Activated naive CD4-positive, alpha-beta T cell treated with anti-CD3 and anti-CD28 coated beads, Interleukin-2, amount 10 ng/mL, durations not matched to agents 7 days and 5 days (primary cell): ENCODE data around the gene NR3C1.

ENCODE experiments used
- CTCF ChIA-PET: fragments of 350-600 bp; sonication (Branson Sonifier 250); formaldehyde crosslinking; loops from one replicate; lab custom pipeline; 2021; ENCODE audit warnings: antibody characterized with exemption; lab: Charles Lee
- DNase-seq: peaks from one replicate; pipeline ENCODE4 v3.0.0-alpha.2; 2020
- H3K27ac Mint-ChIP-seq: one replicate; pipeline ENCODE4 v1.8.0; 2021; ENCODE audit warnings: mild to moderate bottlenecking, moderate library complexity, mixed read lengths
- H3K27me3 Mint-ChIP-seq: one replicate; pipeline ENCODE4 v1.8.0; 2021; ENCODE audit warnings: mild to moderate bottlenecking, mixed read lengths
- H3K36me3 Mint-ChIP-seq: one replicate; pipeline ENCODE4 v1.8.0; 2021; ENCODE audit warnings: mixed read lengths
- H3K4me1 Mint-ChIP-seq: one replicate; pipeline ENCODE4 v1.8.0; 2021; ENCODE audit warnings: mixed read lengths
- H3K4me3 Mint-ChIP-seq: one replicate; pipeline ENCODE4 v1.8.0; 2021; ENCODE audit warnings: mild to moderate bottlenecking, moderate library complexity, mixed read lengths
- H3K9me3 Mint-ChIP-seq: one replicate; pipeline ENCODE4 v1.8.0; 2021; ENCODE audit warnings: mixed read lengths

Gene NR3C1

DNA sequence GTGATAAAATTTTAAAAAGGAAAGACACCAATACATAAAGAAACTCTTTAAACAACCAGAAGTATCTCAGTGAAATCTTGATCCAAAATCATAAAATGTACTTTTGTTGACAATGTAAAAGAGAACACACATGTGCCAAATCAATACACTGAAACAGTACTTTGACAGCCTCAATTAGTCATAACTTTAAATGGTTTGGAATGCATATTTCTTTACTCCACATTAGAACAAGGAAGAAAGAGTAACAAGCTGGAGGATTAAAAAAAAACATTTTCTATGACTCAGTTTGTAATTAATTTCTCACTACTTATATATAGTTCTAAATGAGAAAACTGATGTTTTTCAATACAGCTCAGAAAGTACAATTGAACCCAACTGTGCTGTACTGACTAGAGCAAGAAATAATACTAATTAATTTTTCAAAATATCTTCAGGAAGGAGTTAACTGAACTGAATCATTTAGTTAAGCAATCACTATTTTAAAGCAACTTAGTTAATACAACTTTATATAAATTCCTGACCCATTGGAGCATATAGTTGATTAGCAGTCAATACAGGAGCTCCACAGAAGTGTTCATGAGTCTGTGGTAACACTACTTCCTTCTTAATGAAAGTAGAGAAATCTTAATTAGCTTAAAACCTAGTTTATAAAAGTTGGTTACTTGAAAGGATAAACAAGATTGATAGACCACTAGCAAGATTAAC, 101.0 kb downstream of the NR3C1 start:
- no peak overlapping the region for H3K27ac Mint-ChIP-seq
- no peak for DNase-seq
- CTCF ChIA-PET = interaction anchor here (0.6 kb wide), 1 partner anchor 20 kb away, joined by 3 read pairs; no protein-coding TSS in a partner anchor
- peaks cover 60% of the 10 kb centered on the region for H3K36me3 Mint-ChIP-seq
- H3K4me1 Mint-ChIP-seq = no peaks in the 10 kb centered on the region
- H3K27me3 Mint-ChIP-seq = no peaks in the 10 kb centered on the region
- no peak overlapping the region for H3K4me3 Mint-ChIP-seq
- peaks cover 4% of the 10 kb centered on the region for H3K9me3 Mint-ChIP-seq

- no peaks in the 10 kb centered on the region for H3K27me3 Mint-ChIP-seq
- H3K9me3 Mint-ChIP-seq = no peaks in the 10 kb centered on the region
- H3K36me3 Mint-ChIP-seq = peaks cover 44% of the 10 kb centered on the region
- CTCF ChIA-PET = no interaction called here
- H3K4me3 Mint-ChIP-seq = no peak overlapping the region
- no peaks in the 10 kb centered on the region for H3K4me1 Mint-ChIP-seq
- no peak for DNase-seq
- no peak overlapping the region for H3K27ac Mint-ChIP-seq
Observed at GRCh38 chr5:143297756-143298155, 105.7 kb downstream of the NR3C1 start.

DNA sequence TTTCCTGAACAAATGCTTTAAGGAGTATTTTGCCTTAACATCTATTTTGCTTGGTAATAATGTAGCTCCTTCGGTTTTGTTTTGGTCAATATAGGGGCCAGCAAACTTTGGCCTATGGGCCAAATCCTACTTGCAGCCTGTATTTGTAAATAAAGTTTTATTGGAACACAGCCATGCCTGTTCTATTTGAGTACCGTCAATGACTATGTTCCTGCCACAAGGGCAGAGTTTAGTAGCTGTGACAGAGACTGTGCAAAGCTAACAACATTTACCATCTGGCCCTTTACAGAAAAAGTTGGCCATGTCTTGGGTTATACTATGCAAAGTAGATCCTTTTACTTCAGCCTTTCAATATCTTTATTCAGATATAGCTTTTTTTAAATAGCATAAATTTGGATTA, 113.4 kb downstream of the NR3C1 start:
- CTCF ChIA-PET = no interaction called here

GRCh38 chr5:143284521-143284920, 119.0 kb downstream of the NR3C1 start:
- H3K27me3 Mint-ChIP-seq = no peaks in the 10 kb centered on the region
- H3K36me3 Mint-ChIP-seq = peaks cover 54% of the 10 kb centered on the region
- CTCF ChIA-PET = no interaction called here
- H3K27ac Mint-ChIP-seq = no peak overlapping the region
- no peaks in the 10 kb centered on the region for H3K4me1 Mint-ChIP-seq
- DNase-seq = no peak
- H3K4me3 Mint-ChIP-seq = no peak overlapping the region
- H3K9me3 Mint-ChIP-seq = peaks cover 9% of the 10 kb centered on the region

More for the DNA sequence above, 113.4 kb downstream of the NR3C1 start:
- no peak for DNase-seq
- H3K27me3 Mint-ChIP-seq = no peaks in the 10 kb centered on the region
- no peak overlapping the region for H3K27ac Mint-ChIP-seq
- peaks cover under 1% of the 10 kb centered on the region for H3K9me3 Mint-ChIP-seq
- no peak overlapping the region for H3K4me3 Mint-ChIP-seq
- peaks cover 47% of the 10 kb centered on the region for H3K36me3 Mint-ChIP-seq
- H3K4me1 Mint-ChIP-seq = no peaks in the 10 kb centered on the region

- no peak for DNase-seq
- Mint-ChIP-seq H3K36me3 (peaks cover 54% of the 10 kb centered on the region), H3K9me3 (peaks cover 9% of the 10 kb centered on the region), H3K27ac (no peak overlapping the region), H3K4me3 (no peak overlapping the region), H3K4me1 (no peaks in the 10 kb centered on the region), H3K27me3 (no peaks in the 10 kb centered on the region)
- CTCF ChIA-PET = interaction anchor here (0.6 to 0.7 kb wide), 2 partner anchors 11 to 15 kb away, joined by 3 read pairs; no protein-coding TSS in a partner anchor
Observed at GRCh38 chr5:143284002-143284401, 119.5 kb downstream of the NR3C1 start.

GRCh38 chr5:143281226-143281625, 122.3 kb downstream of the NR3C1 start:
- CTCF ChIA-PET = interaction anchor here (0.8 kb wide), 1 partner anchor 20 kb away, joined by 3 read pairs; no protein-coding TSS in a partner anchor
- H3K4me3 Mint-ChIP-seq = no peak overlapping the region

DNA sequence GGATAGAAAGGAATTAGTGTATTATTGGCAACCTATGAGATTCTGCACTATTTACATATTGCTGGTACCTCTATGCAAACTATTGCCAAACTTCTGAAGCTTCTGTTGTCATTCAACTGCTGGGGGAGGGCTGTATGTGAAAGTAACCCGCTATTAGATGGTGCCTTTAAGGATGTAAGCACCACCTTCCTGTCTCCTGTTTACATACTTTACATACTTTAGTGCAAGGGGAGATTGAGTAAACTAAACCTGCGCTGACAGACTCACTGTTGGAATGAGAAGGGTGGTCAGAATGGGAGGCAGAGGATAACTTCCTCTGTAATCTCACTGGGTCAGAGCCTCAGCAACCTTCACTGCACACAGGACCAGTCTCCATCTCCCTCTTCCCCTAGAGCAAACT, 123.8 kb downstream of the NR3C1 start:
- Mint-ChIP-seq H3K4me1 (peaks cover 6% of the 10 kb centered on the region), H3K4me3 (no peak overlapping the region), H3K27ac (no peak overlapping the region), H3K27me3 (no peaks in the 10 kb centered on the region), H3K9me3 (peaks cover 6% of the 10 kb centered on the region), H3K36me3 (peaks cover 58% of the 10 kb centered on the region)
- CTCF ChIA-PET = no interaction called here
- DNase-seq = no peak

More at GRCh38 chr5:143281226-143281625, 122.3 kb downstream of the NR3C1 start:
- peaks cover 9% of the 10 kb centered on the region for H3K9me3 Mint-ChIP-seq
- H3K27ac Mint-ChIP-seq = no peak overlapping the region
- peaks cover 57% of the 10 kb centered on the region for H3K36me3 Mint-ChIP-seq
- H3K27me3 Mint-ChIP-seq = no peaks in the 10 kb centered on the region
- peaks cover 1% of the 10 kb centered on the region for H3K4me1 Mint-ChIP-seq
- DNase-seq = no peak

GRCh38 chr5:143277536-143277935, 126.0 kb downstream of the NR3C1 start:
- no peak overlapping the region for H3K27ac Mint-ChIP-seq
- peaks cover 6% of the 10 kb centered on the region for H3K4me1 Mint-ChIP-seq
- H3K27me3 Mint-ChIP-seq = no peaks in the 10 kb centered on the region
- H3K4me3 Mint-ChIP-seq = no peak overlapping the region
- DNase-seq = no peak
- peaks cover 39% of the 10 kb centered on the region for H3K36me3 Mint-ChIP-seq
- H3K9me3 Mint-ChIP-seq = no peaks in the 10 kb centered on the region
- CTCF ChIA-PET = no interaction called here

GRCh38 chr5:143275512-143276363, 127.7 kb downstream of the NR3C1 start:
- DNase-seq = no peak
- CTCF ChIA-PET = no interaction called here

GRCh38 chr5:143274952-143275351, 128.5 kb downstream of the NR3C1 start:
- no peaks in the 10 kb centered on the region for H3K27me3 Mint-ChIP-seq
- DNase-seq = no peak
- no peak overlapping the region for H3K4me3 Mint-ChIP-seq
- peaks cover 1% of the 10 kb centered on the region for H3K9me3 Mint-ChIP-seq
- CTCF ChIA-PET = no interaction called here
- peaks cover 6% of the 10 kb centered on the region for H3K4me1 Mint-ChIP-seq
- peaks cover 22% of the 10 kb centered on the region for H3K36me3 Mint-ChIP-seq
- no peak overlapping the region for H3K27ac Mint-ChIP-seq

More at GRCh38 chr5:143275512-143276363, 127.7 kb downstream of the NR3C1 start:
- no peak overlapping the region for H3K4me3 Mint-ChIP-seq
- H3K27ac Mint-ChIP-seq = no peak overlapping the region
- H3K4me1 Mint-ChIP-seq = peaks cover 6% of the 10 kb centered on the region
- H3K36me3 Mint-ChIP-seq = peaks cover 25% of the 10 kb centered on the region
- H3K9me3 Mint-ChIP-seq = no peaks in the 10 kb centered on the region
- no peaks in the 10 kb centered on the region for H3K27me3 Mint-ChIP-seq

GRCh38 chr5:143271431-143271830, 132.1 kb downstream of the NR3C1 start:
- CTCF ChIA-PET = no interaction called here
- H3K9me3 Mint-ChIP-seq = peaks cover 16% of the 10 kb centered on the region
- no peak for DNase-seq
- peaks cover 11% of the 10 kb centered on the region for H3K36me3 Mint-ChIP-seq
- H3K4me1 Mint-ChIP-seq = peaks cover 6% of the 10 kb centered on the region
- H3K4me3 Mint-ChIP-seq = no peak overlapping the region
- no peaks in the 10 kb centered on the region for H3K27me3 Mint-ChIP-seq
- no peak overlapping the region for H3K27ac Mint-ChIP-seq

- Mint-ChIP-seq H3K36me3 (peaks cover 3% of the 10 kb centered on the region), H3K27me3 (no peaks in the 10 kb centered on the region), H3K4me3 (no peak overlapping the region), H3K9me3 (peaks cover 21% of the 10 kb centered on the region), H3K27ac (no peak overlapping the region), H3K4me1 (no peaks in the 10 kb centered on the region)
- CTCF ChIA-PET = no interaction called here
- no peak for DNase-seq
Observed at GRCh38 chr5:143268388-143268787, 135.1 kb downstream of the NR3C1 start.

DNA sequence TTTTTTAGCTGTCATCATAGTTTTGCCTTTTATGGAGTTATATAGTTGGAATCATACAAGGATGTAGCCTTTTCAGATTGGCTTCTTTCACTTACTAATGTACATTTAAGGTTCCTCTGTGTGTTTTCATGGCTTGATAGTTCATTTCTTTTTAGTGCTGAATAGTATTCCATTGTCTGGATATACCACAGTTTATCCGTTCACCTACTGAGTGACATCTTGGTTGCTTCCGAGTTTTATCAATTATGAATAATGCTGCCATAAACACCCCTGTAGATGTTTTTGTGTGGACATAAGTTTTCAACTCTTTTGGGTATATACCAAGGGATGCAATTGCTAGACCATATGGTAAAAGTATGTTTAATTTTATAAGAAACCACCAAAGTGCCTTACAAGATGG, 136.3 kb downstream of the NR3C1 start:
- Mint-ChIP-seq H3K27me3 (no peaks in the 10 kb centered on the region), H3K4me3 (no peak overlapping the region), H3K27ac (no peak overlapping the region), H3K9me3 (peaks cover 21% of the 10 kb centered on the region), H3K4me1 (no peaks in the 10 kb centered on the region), H3K36me3 (peaks cover 3% of the 10 kb centered on the region)
- CTCF ChIA-PET = no interaction called here
- no peak for DNase-seq

- H3K27ac Mint-ChIP-seq = no peak overlapping the region
- H3K4me3 Mint-ChIP-seq = no peak overlapping the region
- no peaks in the 10 kb centered on the region for H3K27me3 Mint-ChIP-seq
- H3K36me3 Mint-ChIP-seq = peaks cover 3% of the 10 kb centered on the region
- no peaks in the 10 kb centered on the region for H3K4me1 Mint-ChIP-seq
- DNase-seq = no peak
- H3K9me3 Mint-ChIP-seq = peaks cover 21% of the 10 kb centered on the region
- CTCF ChIA-PET = no interaction called here
Observed at GRCh38 chr5:143265995-143266394, 137.5 kb downstream of the NR3C1 start.
